ENCODE data around the gene SLIT3. TPM values are rescaled to one million over a fixed set of nuclear protein-coding genes. Genes with fewer than 3 reads are reported as not detected.

SLIT3 gene
- total RNA-seq, 4 donors from 2014 or later, result 41.1 to 86.6 (median 62.7) TPM

- no peak overlapping the region for H3K4me3 ChIP-seq
- no peaks in the 10 kb centered on the region for H3K4me1 ChIP-seq
- WGBS, result 100% methylated on average over 3 of the region's 3 CpGs
- no peak overlapping the region for H3K27ac ChIP-seq (replicated peaks in 1 of 4)
- DNase-seq (ENCODE audit: extremely low spot score), result no peak
- H3K27me3 ChIP-seq, result no peaks in the 10 kb centered on the region
- TF ChIP-seq EP300 (IDR thresholded peaks at IDR 0.05), result no peak
- TF ChIP-seq CTCF (IDR thresholded peaks at IDR 0.05), result no peak
- TF ChIP-seq POLR2AphosphoS5 (IDR thresholded peaks at IDR 0.05), result no peak
- TF ChIP-seq POLR2A (IDR thresholded peaks at IDR 0.05; ENCODE audit: low read depth), result no peak
- peaks cover 0 to 59% (median 30%) of the 10 kb centered on the region in 4 donors for H3K36me3 ChIP-seq
- H3K9me3 ChIP-seq, result no peaks in the 10 kb centered on the region
- intact Hi-C loops (cut with DNase I), result no loop called here
Measured at GRCh38 chr5:168752012-168752411, 548.9 kb downstream of the SLIT3 start.

GRCh38 chr5:168750926-168751325, 550.0 kb downstream of the SLIT3 start:
- intact Hi-C loops (cut with DNase I), result no loop called here
- 88% methylated on average over 6 of the region's 6 CpGs for WGBS
- no peak for DNase-seq (ENCODE audit: extremely low spot score)

GRCh38 chr5:168749391-168750100, 551.4 kb downstream of the SLIT3 start:
- 92% methylated on average over 10 of the region's 11 CpGs for WGBS
- Histone ChIP-seq H3K27ac (replicated peaks in 1 of 4) (no peak overlapping the region), H3K27me3 (no peaks in the 10 kb centered on the region), H3K4me3 (no peak overlapping the region), H3K4me1 (no peaks in the 10 kb centered on the region), H3K9me3 (no peaks in the 10 kb centered on the region), H3K36me3 (peaks cover 0 to 75% (median 29%) of the 10 kb centered on the region in 4 donors)
- intact Hi-C loops (cut with DNase I), result no loop called here
- DNase-seq (ENCODE audit: extremely low spot score), result no peak
- TF ChIP-seq EP300 (IDR thresholded peaks at IDR 0.05), result no peak
- no peak for TF ChIP-seq POLR2AphosphoS5 (IDR thresholded peaks at IDR 0.05)
- no peak for TF ChIP-seq POLR2A (IDR thresholded peaks at IDR 0.05; ENCODE audit: low read depth)
- no peak for TF ChIP-seq CTCF (IDR thresholded peaks at IDR 0.05)

More at GRCh38 chr5:168750926-168751325, 550.0 kb downstream of the SLIT3 start:
- no peak overlapping the region for H3K27ac ChIP-seq (replicated peaks in 1 of 4)
- H3K36me3 ChIP-seq, result peaks cover 0 to 63% (median 29%) of the 10 kb centered on the region in 4 donors
- no peak overlapping the region for H3K4me3 ChIP-seq
- no peaks in the 10 kb centered on the region for H3K4me1 ChIP-seq
- TF ChIP-seq EP300 (IDR thresholded peaks at IDR 0.05), result no peak
- TF ChIP-seq POLR2AphosphoS5 (IDR thresholded peaks at IDR 0.05), result no peak
- no peak for TF ChIP-seq CTCF (IDR thresholded peaks at IDR 0.05)
- TF ChIP-seq POLR2A (IDR thresholded peaks at IDR 0.05; ENCODE audit: low read depth), result no peak
- H3K27me3 ChIP-seq, result no peaks in the 10 kb centered on the region
- no peaks in the 10 kb centered on the region for H3K9me3 ChIP-seq

GRCh38 chr5:168747987-168748777, 552.8 kb downstream of the SLIT3 start:
- intact Hi-C loops (cut with DNase I), result no loop called here
- H3K36me3 ChIP-seq, result peaks cover 0 to 67% (median 26%) of the 10 kb centered on the region in 4 donors
- H3K4me1 ChIP-seq, result no peaks in the 10 kb centered on the region
- 64% methylated on average over 8 of the region's 19 CpGs for WGBS
- no peaks in the 10 kb centered on the region for H3K27me3 ChIP-seq
- H3K27ac ChIP-seq (replicated peaks in 1 of 4), result no peak overlapping the region
- no peak for DNase-seq (ENCODE audit: extremely low spot score)
- no peak for TF ChIP-seq EP300 (IDR thresholded peaks at IDR 0.05)
- peak in 2 of 3 experiments; percentile 30 to 49 for TF ChIP-seq CTCF (IDR thresholded peaks at IDR 0.05)
- no peak for TF ChIP-seq POLR2A (IDR thresholded peaks at IDR 0.05; ENCODE audit: low read depth)
- no peak for TF ChIP-seq POLR2AphosphoS5 (IDR thresholded peaks at IDR 0.05)
- no peak overlapping the region for H3K4me3 ChIP-seq
- H3K9me3 ChIP-seq, result no peaks in the 10 kb centered on the region

Data from esophagus muscularis mucosa (tissue), 4 donors.